ENCODE results near the gene SECTM1. TPM values are rescaled to one million over a fixed set of nuclear protein-coding genes. Genes with fewer than 3 reads are reported as not detected.

SECTM1 gene
- total and polyA plus RNA-seq, 4 donors: 4.5 to 22.5 (median 12.8) TPM

DNA sequence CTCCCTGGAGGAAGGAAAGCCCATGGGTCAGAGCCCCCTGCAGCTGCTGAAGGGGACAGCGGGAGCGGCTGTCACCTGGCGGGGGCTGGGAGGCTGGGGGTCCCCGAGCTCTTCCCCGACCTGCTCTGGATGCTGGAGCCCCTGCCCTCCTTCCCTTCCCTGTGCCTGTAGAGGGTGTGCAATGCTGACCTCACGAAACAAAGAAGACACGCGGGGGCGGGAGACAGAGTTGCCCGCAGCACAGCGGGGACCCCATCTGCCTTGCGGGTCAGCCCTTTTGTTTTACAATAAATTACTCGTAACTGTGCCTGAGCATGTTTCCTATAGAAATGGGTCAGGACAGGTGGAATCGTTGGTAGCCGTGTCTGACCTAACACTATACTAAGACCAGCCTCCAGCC lies 6.3 kb downstream of the SECTM1 start:
- no peaks in the 10 kb centered on the region for H3K36me3 ChIP-seq (ENCODE audit: control insufficient read depth in 1 of 2, insufficient read depth in 2 of 2, low read length in 1 of 2)
- ATAC-seq (ENCODE audit: low FRiP score) (no peak), DNase-seq (peak in 1 of 2 donors; percentile 42)
- H3K9me3 ChIP-seq (ENCODE audit: control insufficient read depth, low read length): no peaks in the 10 kb centered on the region
- WGBS, 2 donors: 41 to 51% methylated on average over 14 to 15 of the region's 15 CpGs
- H3K4me1 ChIP-seq (ENCODE audit: control insufficient read depth in 1 of 2, insufficient read depth in 2 of 2, low read length in 2 of 2): no peaks in the 10 kb centered on the region
- H3K27ac ChIP-seq (ENCODE audit: low read depth in 1 of 2, low read length in 2 of 2): no peak overlapping the region
- no peaks in the 10 kb centered on the region for H3K27me3 ChIP-seq (ENCODE audit: control insufficient read depth in 1 of 2, insufficient read depth in 2 of 2, low read length in 1 of 2)
- intact Hi-C loops (cut with DNase I): loop anchor here (10.0 kb wide), 1 partner anchor 292 kb away; the partner anchor contains the start of genes DCXR (in 2 of the 2) and RAC3 (in 2 of the 2)
- H3K4me3 ChIP-seq (ENCODE audit: low read length in 2 of 2): no peak overlapping the region

DNA sequence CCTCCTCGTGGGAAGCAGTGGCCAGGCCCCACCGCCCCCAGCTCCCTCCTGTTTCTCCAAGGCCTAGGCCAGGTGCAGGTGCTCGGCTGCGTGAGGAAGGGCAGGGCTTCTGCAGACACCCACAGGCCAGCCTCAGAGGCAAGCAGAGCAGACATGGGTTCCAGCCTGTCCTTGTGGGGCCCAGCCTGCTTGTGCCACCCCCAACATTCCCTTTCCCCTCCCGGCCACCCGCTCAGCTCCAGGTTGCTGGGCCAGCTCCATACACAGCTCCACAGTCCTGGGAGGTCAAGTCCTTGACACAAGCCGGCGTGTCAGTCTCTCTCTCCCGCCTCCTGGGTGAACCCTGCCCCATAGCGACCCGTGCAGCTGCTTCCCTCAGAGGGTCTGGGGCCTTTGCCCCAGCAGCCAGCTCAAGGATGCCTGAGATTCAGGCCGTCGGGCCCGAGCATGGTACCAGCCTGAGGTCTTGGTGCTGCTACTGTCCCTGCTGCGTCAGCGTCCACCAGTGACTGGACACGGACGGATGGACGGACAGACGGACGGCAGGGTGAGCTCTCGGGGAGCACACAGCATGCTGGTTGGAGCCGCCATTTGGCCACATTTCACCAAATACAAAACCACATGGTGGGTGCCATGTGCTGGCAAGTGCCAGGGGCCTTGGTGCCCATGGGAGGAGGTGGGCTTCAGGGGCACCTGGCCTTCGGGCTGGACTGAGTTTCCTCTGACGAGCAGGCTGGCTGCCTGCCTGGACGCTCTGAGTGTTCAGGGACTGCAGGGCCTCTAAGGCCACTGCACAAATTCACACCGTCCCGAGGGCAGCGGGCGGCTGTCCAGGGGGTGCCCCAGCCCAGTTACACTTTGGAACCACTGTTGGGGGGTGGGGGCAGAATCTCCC lies 8.0 kb downstream of the SECTM1 start:
- WGBS, 2 donors: 91 to 93% methylated on average over 30 of the region's 30 CpGs
- no peak overlapping the region for H3K4me3 ChIP-seq (ENCODE audit: low read length in 2 of 2)
- peak in 1 of 2 donors; percentile 49 for DNase-seq
- intact Hi-C loops (cut with DNase I): loop anchor here (10.0 kb wide), 1 partner anchor 291 kb away; the partner anchor contains the start of genes DCXR (in 2 of the 2) and RAC3 (in 2 of the 2)
- H3K36me3 ChIP-seq (ENCODE audit: control insufficient read depth in 1 of 2, insufficient read depth in 2 of 2, low read length in 1 of 2): no peaks in the 10 kb centered on the region
- H3K4me1 ChIP-seq (ENCODE audit: control insufficient read depth in 1 of 2, insufficient read depth in 2 of 2, low read length in 2 of 2): no peaks in the 10 kb centered on the region
- no peaks in the 10 kb centered on the region for H3K27me3 ChIP-seq (ENCODE audit: control insufficient read depth in 1 of 2, insufficient read depth in 2 of 2, low read length in 1 of 2)
- ATAC-seq (ENCODE audit: low FRiP score): no peak
- no peaks in the 10 kb centered on the region for H3K9me3 ChIP-seq (ENCODE audit: control insufficient read depth, low read length)
- H3K27ac ChIP-seq (ENCODE audit: low read depth in 1 of 2, low read length in 2 of 2): no peak overlapping the region

GRCh38 chr17:82324566-82325285 lies 8.8 kb downstream of the SECTM1 start:
- Histone ChIP-seq H3K27me3 (ENCODE audit: control insufficient read depth in 1 of 2, insufficient read depth in 2 of 2, low read length in 1 of 2) (no peaks in the 10 kb centered on the region), H3K27ac (ENCODE audit: low read depth in 1 of 2, low read length in 2 of 2) (no peak overlapping the region), H3K36me3 (ENCODE audit: control insufficient read depth in 1 of 2, insufficient read depth in 2 of 2, low read length in 1 of 2) (no peaks in the 10 kb centered on the region), H3K9me3 (ENCODE audit: control insufficient read depth, low read length) (no peaks in the 10 kb centered on the region), H3K4me1 (ENCODE audit: control insufficient read depth in 1 of 2, insufficient read depth in 2 of 2, low read length in 2 of 2) (no peaks in the 10 kb centered on the region), H3K4me3 (ENCODE audit: low read length in 2 of 2) (no peak overlapping the region)
- ATAC-seq (ENCODE audit: low FRiP score) (no peak), DNase-seq (no peak)
- intact Hi-C loops (cut with DNase I): loop anchor here (5.0 to 10.0 kb wide), 3 partner anchors 87 to 290 kb away; partner anchors contain the start of genes DCXR (in 2 of the 2) and RAC3 (in 2 of the 2)
- WGBS, 2 donors: 73 to 74% methylated on average over 25 of the region's 25 CpGs

GRCh38 chr17:82323514-82324234 lies 9.9 kb downstream of the SECTM1 start:
- Histone ChIP-seq H3K27ac (ENCODE audit: low read depth in 1 of 2, low read length in 2 of 2) (no peak overlapping the region), H3K4me3 (ENCODE audit: low read length in 2 of 2) (no peak overlapping the region), H3K4me1 (ENCODE audit: control insufficient read depth in 1 of 2, insufficient read depth in 2 of 2, low read length in 2 of 2) (no peaks in the 10 kb centered on the region), H3K27me3 (ENCODE audit: control insufficient read depth in 1 of 2, insufficient read depth in 2 of 2, low read length in 1 of 2) (no peaks in the 10 kb centered on the region), H3K36me3 (ENCODE audit: control insufficient read depth in 1 of 2, insufficient read depth in 2 of 2, low read length in 1 of 2) (no peaks in the 10 kb centered on the region), H3K9me3 (ENCODE audit: control insufficient read depth, low read length) (no peaks in the 10 kb centered on the region)
- peak in 1 of 2 donors; percentile 54 for DNase-seq
- ATAC-seq (ENCODE audit: low FRiP score): no peak
- WGBS, 2 donors: 67 to 69% methylated on average over 17 to 21 of the region's 21 CpGs
- intact Hi-C loops (cut with DNase I): loop anchor here (2.0 to 10.0 kb wide), 4 partner anchors 86 to 289 kb away; partner anchors contain the start of genes DCXR (in 2 of the 2) and RAC3 (in 2 of the 2)

DNA sequence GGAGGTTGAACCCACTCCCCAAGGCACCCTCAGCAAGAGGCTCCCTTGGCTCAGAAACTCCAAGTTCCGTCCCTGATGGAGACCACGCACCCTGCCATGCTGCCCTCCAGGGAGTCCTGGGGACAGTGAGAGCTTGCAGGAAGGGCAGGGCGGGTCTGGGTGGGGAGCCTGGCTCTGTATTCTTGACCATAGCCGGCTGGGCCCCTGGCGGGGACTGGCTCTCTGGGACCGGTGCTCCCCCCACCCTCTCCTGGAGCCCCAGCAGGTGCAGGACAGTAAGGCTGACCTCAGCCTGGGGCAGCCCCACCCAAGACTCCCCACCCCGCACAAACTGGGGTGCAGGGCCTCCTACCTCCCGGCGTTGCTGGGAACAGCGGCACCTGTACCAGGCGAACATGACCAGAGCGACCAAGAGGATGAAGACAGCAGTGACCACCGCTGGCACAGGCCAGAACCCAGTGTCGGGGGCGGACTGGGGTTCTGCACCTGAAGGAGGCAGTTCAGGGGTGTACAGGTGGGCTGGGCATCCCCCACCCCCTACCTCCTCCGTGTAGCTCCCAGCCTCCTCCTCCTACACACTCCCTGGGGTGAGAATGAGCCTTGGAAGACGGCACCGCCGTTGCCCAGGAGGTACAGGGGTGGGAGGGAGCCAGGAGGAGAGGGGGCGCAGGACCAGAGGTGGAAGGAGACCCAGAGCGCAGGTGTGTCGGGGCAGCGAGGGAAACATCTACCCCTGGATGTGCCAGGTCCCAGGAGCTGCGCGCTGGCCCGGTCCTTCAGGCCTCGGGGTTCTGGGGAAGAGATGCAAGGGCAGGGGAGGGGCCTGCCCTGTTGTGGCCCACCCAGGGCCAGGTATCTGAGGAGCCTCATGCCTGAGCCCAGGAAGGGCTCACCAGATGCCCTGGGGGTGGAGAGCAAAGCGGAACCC lies 10.8 kb downstream of the SECTM1 start:
- WGBS, 2 donors: 79 to 80% methylated on average over 28 of the region's 28 CpGs
- ATAC-seq (ENCODE audit: low FRiP score) (no peak), DNase-seq (peak in 1 of 2 donors; percentile 43)
- Histone ChIP-seq H3K9me3 (ENCODE audit: control insufficient read depth, low read length) (no peaks in the 10 kb centered on the region), H3K4me1 (ENCODE audit: control insufficient read depth in 1 of 2, insufficient read depth in 2 of 2, low read length in 2 of 2) (no peaks in the 10 kb centered on the region), H3K27me3 (ENCODE audit: control insufficient read depth in 1 of 2, insufficient read depth in 2 of 2, low read length in 1 of 2) (no peaks in the 10 kb centered on the region), H3K36me3 (ENCODE audit: control insufficient read depth in 1 of 2, insufficient read depth in 2 of 2, low read length in 1 of 2) (no peaks in the 10 kb centered on the region), H3K27ac (ENCODE audit: low read depth in 1 of 2, low read length in 2 of 2) (no peak overlapping the region), H3K4me3 (ENCODE audit: low read length in 2 of 2) (no peak overlapping the region)
- intact Hi-C loops (cut with DNase I): loop anchor here (2.0 to 10.0 kb wide), 4 partner anchors 85 to 288 kb away; partner anchors contain the start of genes DCXR (in 2 of the 2) and RAC3 (in 2 of the 2)

DNA sequence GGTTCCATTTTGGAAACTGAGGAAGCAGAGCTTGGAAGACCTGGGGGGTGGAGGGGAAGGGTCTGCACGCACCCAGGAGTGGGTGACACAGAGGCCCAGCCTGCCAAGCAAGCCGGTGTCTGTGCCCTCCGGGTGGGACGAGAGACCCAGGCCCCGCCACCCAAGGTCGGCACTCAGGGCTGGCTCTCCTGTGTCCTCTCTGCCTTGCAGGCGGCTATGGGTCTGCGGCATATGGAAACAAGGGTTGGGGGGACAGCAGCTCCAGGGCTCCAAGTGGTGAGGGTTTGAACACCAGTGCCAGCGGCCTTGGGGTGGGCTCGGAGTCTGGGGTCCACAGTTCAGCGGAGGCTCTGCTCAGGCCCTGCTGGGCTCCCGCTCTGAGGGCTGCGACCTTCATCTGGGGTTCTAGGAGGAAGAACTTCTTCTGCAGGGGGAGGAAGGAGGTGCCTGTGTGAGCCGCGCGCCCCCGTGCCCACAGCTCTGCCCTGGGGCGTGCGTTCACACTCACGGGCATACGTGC lies 11.6 kb downstream of the SECTM1 start:
- 73 to 76% methylated on average over 18 to 21 of the region's 21 CpGs for WGBS, 2 donors
- ATAC-seq (ENCODE audit: low FRiP score) (no peak), DNase-seq (peak in 1 of 2 donors; percentile 49)
- H3K27ac ChIP-seq (ENCODE audit: low read depth in 1 of 2, low read length in 2 of 2): no peak overlapping the region
- no peaks in the 10 kb centered on the region for H3K36me3 ChIP-seq (ENCODE audit: control insufficient read depth in 1 of 2, insufficient read depth in 2 of 2, low read length in 1 of 2)
- H3K4me1 ChIP-seq (ENCODE audit: control insufficient read depth in 1 of 2, insufficient read depth in 2 of 2, low read length in 2 of 2): no peaks in the 10 kb centered on the region
- intact Hi-C loops (cut with DNase I): loop anchor here (2.0 to 10.0 kb wide), 5 partner anchors 85 to 287 kb away; partner anchors contain the start of genes DCXR (in 2 of the 2) and RAC3 (in 2 of the 2)
- H3K9me3 ChIP-seq (ENCODE audit: control insufficient read depth, low read length): no peaks in the 10 kb centered on the region
- no peaks in the 10 kb centered on the region for H3K27me3 ChIP-seq (ENCODE audit: control insufficient read depth in 1 of 2, insufficient read depth in 2 of 2, low read length in 1 of 2)
- no peak overlapping the region for H3K4me3 ChIP-seq (ENCODE audit: low read length in 2 of 2)

All from aorta (tissue), 5 donors.